GM12878 (cell line): Measurements from ENCODE around the gene MCF2L2. TPM values are rescaled to one million over a fixed set of nuclear protein-coding genes. Genes with fewer than 3 reads are reported as not detected.

Experiments used
- ATF7 ChIP-seq: fragments of 450-650 bp; IDR thresholded peaks from 2 replicates; pipeline ENCODE4 v1.6.1; 2016; ENCODE audit warnings: low read depth, mild to moderate bottlenecking
- CBX3 ChIP-seq: fragments of 200-600 bp; sonication (generic); IDR thresholded peaks from 2 replicates; pipeline ENCODE4 v1.6.1; 2016; ENCODE audit warnings: low read depth, borderline replicate concordance
- CREM ChIP-seq: IDR thresholded peaks from 2 replicates; pipeline ENCODE4 v1.6.1; 2014; ENCODE audit warnings: antibody characterized with exemption, low read depth
- ESRRA ChIP-seq: IDR thresholded peaks from 2 replicates; pipeline ENCODE4 v1.6.1; 2012; ENCODE audit warnings: mild to moderate bottlenecking, low read length, improper control_type of control experiment
- ETV6 ChIP-seq, 2 experiments: fragments of 450-650 bp in 1 of 2; IDR thresholded peaks in 1 of 2; conservative IDR thresholded peaks in 1 of 2; 2 replicates each; pipeline ENCODE4 v1.6.1; 2014; ENCODE audit warnings: antibody characterized with exemption in 1 of 2, borderline replicate concordance in 1 of 2, low read depth in 1 of 2, mild to moderate bottlenecking in 1 of 2, moderate library complexity in 1 of 2
- EZH2 ChIP-seq: IDR thresholded peaks from 2 replicates; pipeline ENCODE4 v1.6.1; 2012; ENCODE audit warnings: low read depth, mild to moderate bottlenecking, control low read depth, inconsistent platforms, low read length, borderline replicate concordance; ENCODE audit not compliant: control insufficient read depth
- HDAC2 ChIP-seq: fragments of 200-600 bp; sonication (generic); IDR thresholded peaks from 2 replicates; pipeline ENCODE4 v1.6.1; 2017
- HDAC6 ChIP-seq: fragments of 200-600 bp; sonication (generic); IDR thresholded peaks from one replicate; pipeline ENCODE4 v1.8.0; 2017; ENCODE audit warnings: antibody characterized with exemption; ENCODE audit not compliant: unreplicated experiment
- KLF5 ChIP-seq: fragments of 450-650 bp; IDR thresholded peaks from 2 replicates; pipeline ENCODE4 v1.6.1; 2014; ENCODE audit warnings: mild to moderate bottlenecking; ENCODE audit not compliant: partially characterized antibody
- MTA2 ChIP-seq: fragments of 450-650 bp; IDR thresholded peaks from 2 replicates; pipeline ENCODE4 v1.6.1; 2016; ENCODE audit warnings: low read depth, mild to moderate bottlenecking, moderate library complexity
- MTA3 ChIP-seq: IDR thresholded peaks from 2 replicates; pipeline ENCODE4 v1.6.1; 2012; ENCODE audit warnings: low read length, inconsistent platforms, borderline replicate concordance
- MXI1 ChIP-seq: fragments of 150-350 bp; IDR thresholded peaks from 2 replicates; pipeline ENCODE4 v1.6.1; 2011; ENCODE audit warnings: low read depth, mild to moderate bottlenecking, inconsistent platforms, low read length, improper control_type of control experiment
- POLR2A ChIP-seq: IDR thresholded peaks from 2 replicates; pipeline ENCODE4 v1.6.1; 2011; ENCODE audit warnings: low read depth, mild to moderate bottlenecking, low read length
- RELB ChIP-seq: fragments of 450-650 bp; IDR thresholded peaks from 2 replicates; pipeline ENCODE4 v1.6.1; 2017; ENCODE audit warnings: low read depth, mild to moderate bottlenecking, moderate library complexity
- SRF ChIP-seq, 2 experiments: IDR thresholded peaks; 2 replicates each; pipeline ENCODE4 v1.6.1; 2011; ENCODE audit warnings: low read depth in 2 of 2, low read length in 2 of 2, mild to moderate bottlenecking in 1 of 2, moderate library complexity in 1 of 2
- STAT3 ChIP-seq: IDR thresholded peaks from 2 replicates; pipeline ENCODE4 v1.6.1; 2011; ENCODE audit warnings: low read depth, low read length, improper control_type of control experiment
- ZNF622 ChIP-seq: fragments of 450-650 bp; IDR thresholded peaks from 2 replicates; pipeline ENCODE4 v1.6.1; 2017; ENCODE audit warnings: mild to moderate bottlenecking, inconsistent platforms
- polyA plus RNA-seq, 11 experiments: library from polyadenylated mRNA; depleted of rRNA in 4 of 11; unstranded in 6 of 11; stranded (reverse) in 5 of 11; fragments of >200 nt; fragmentation: Nextera tagmentation in 4 of 11; fragmentation: Illumina TruSeq in 1 of 11; extraction: Ambion mirVana in 4 of 11; extraction: Trizol in 1 of 11; gene quantifications; 1 replicate in 1 of 11; 2 replicates in 10 of 11; pipeline versions ENCODE4 v1.2.1 to v1.2.3, GENCODE V29; 2011 to 2016; ENCODE audit warnings: inconsistent platforms in 2 of 11, missing spikeins in 2 of 11, low read depth in 1 of 11
- total RNA-seq, 4 experiments: library from RNA; depleted of rRNA in 3 of 4; stranded (reverse); fragments of >200 nt in 3 of 4; fragmentation: Illumina TruSeq in 1 of 4; extraction: Trizol in 1 of 4; gene quantifications; 2 replicates each; pipeline versions ENCODE4 v1.2.1 to v1.2.3, GENCODE V29; 2013 to 2021
- TF ChIP-seq, protein P1 (sequence below): IDR thresholded peaks from 2 replicates; pipeline ENCODE4 v1.6.1; 2012; ENCODE audit warnings: mild to moderate bottlenecking, low read depth, low read length
- TF ChIP-seq, protein P2 (sequence below), 3 experiments: IDR thresholded peaks in 2 of 3; conservative IDR thresholded peaks in 1 of 3; 2 replicates each; pipeline ENCODE4 v1.5.1; 2011; ENCODE audit warnings: low read depth in 3 of 3, low read length in 3 of 3, mild to moderate bottlenecking in 3 of 3, control low read depth in 2 of 3, moderate library complexity in 2 of 3, inconsistent platforms in 1 of 3, mixed read lengths in 1 of 3; ENCODE audit not compliant: control insufficient read depth in 2 of 3, insufficient read depth in 1 of 3; ENCODE audit errors: extremely low read depth in 1 of 3
- TF ChIP-seq, protein P3 (sequence below): fragments of 450-650 bp; IDR thresholded peaks from 2 replicates; pipeline ENCODE4 v1.6.1; 2016; ENCODE audit warnings: mild to moderate bottlenecking
- TF ChIP-seq, protein P4 (sequence below): IDR thresholded peaks from 2 replicates; pipeline ENCODE4 v1.6.1; 2011; ENCODE audit warnings: mild to moderate bottlenecking, low read depth, low read length, moderate library complexity; ENCODE audit not compliant: insufficient replicate concordance

MCF2L2 gene
- total and polyA plus RNA-seq, 10 of the 15 experiments (the other 5 are each of a cell fraction or from before 2014, with no cell fraction given): 0.37 to 2.8 (median 1.4) TPM

DNA sequence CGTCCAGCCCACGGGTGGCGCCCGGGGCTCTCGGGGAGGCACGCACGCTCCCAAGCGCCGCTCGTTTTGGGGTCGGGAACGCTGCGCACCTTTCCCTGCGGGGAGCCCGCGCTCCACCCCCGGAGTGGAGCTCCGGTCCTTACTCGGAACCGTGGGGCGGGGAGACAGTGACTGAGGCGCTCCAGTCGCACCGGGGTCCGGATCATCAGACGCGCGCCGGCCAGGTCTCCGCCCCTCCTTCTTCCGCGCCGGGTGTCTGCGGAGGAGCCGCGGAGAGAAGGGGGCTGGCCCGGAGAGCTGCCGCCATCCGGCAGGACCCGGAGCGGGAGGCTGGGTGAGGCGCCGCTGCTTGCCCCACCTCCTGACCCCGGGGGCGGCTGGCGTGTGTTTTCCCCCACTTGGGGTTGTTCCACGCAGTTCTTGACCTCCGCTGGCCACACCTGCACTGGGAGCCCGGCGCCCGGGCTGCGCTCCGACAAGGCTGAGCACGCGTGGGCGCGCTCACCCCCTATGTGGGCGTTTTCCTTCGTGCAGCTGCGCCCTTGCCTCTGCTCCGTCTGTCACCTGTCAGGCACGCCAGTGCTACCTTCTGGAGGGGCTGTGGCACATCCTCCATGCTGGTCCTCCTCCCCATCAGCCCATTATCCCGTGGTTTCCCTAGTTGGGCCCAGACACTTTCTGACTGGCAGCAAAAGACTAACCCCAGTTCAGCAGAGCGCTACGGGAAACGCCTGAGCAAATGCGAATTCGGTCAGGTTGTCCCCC is at the start of gene MCF2L2 (continued):
- TF ChIP-seq, protein P1, sequence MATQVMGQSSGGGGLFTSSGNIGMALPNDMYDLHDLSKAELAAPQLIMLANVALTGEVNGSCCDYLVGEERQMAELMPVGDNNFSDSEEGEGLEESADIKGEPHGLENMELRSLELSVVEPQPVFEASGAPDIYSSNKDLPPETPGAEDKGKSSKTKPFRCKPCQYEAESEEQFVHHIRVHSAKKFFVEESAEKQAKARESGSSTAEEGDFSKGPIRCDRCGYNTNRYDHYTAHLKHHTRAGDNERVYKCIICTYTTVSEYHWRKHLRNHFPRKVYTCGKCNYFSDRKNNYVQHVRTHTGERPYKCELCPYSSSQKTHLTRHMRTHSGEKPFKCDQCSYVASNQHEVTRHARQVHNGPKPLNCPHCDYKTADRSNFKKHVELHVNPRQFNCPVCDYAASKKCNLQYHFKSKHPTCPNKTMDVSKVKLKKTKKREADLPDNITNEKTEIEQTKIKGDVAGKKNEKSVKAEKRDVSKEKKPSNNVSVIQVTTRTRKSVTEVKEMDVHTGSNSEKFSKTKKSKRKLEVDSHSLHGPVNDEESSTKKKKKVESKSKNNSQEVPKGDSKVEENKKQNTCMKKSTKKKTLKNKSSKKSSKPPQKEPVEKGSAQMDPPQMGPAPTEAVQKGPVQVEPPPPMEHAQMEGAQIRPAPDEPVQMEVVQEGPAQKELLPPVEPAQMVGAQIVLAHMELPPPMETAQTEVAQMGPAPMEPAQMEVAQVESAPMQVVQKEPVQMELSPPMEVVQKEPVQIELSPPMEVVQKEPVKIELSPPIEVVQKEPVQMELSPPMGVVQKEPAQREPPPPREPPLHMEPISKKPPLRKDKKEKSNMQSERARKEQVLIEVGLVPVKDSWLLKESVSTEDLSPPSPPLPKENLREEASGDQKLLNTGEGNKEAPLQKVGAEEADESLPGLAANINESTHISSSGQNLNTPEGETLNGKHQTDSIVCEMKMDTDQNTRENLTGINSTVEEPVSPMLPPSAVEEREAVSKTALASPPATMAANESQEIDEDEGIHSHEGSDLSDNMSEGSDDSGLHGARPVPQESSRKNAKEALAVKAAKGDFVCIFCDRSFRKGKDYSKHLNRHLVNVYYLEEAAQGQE: no peak
- TF ChIP-seq ETV6 (conservative IDR thresholded peaks at IDR 0.05 in 1 of 2, IDR thresholded peaks at IDR 0.05 in 1 of 2; ENCODE audit: borderline replicate concordance in 1 of 2, low read depth in 1 of 2): no peak
- no peak for TF ChIP-seq HDAC2
- no peak for TF ChIP-seq MTA2
- no peak for TF ChIP-seq ESRRA
- no peak for TF ChIP-seq KLF5
- peak; percentile 37 for TF ChIP-seq POLR2A
- TF ChIP-seq EZH2: no peak
- TF ChIP-seq ZNF622: no peak
- TF ChIP-seq, protein P2, sequence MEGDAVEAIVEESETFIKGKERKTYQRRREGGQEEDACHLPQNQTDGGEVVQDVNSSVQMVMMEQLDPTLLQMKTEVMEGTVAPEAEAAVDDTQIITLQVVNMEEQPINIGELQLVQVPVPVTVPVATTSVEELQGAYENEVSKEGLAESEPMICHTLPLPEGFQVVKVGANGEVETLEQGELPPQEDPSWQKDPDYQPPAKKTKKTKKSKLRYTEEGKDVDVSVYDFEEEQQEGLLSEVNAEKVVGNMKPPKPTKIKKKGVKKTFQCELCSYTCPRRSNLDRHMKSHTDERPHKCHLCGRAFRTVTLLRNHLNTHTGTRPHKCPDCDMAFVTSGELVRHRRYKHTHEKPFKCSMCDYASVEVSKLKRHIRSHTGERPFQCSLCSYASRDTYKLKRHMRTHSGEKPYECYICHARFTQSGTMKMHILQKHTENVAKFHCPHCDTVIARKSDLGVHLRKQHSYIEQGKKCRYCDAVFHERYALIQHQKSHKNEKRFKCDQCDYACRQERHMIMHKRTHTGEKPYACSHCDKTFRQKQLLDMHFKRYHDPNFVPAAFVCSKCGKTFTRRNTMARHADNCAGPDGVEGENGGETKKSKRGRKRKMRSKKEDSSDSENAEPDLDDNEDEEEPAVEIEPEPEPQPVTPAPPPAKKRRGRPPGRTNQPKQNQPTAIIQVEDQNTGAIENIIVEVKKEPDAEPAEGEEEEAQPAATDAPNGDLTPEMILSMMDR (IDR thresholded peaks at IDR 0.05 in 2 of 3, conservative IDR thresholded peaks at IDR 0.05 in 1 of 3; ENCODE audit: control insufficient read depth in 2 of 3, extremely low read depth in 1 of 3, insufficient read depth in 1 of 3, low read depth in 3 of 3, low read length in 3 of 3): no peak
- TF ChIP-seq ATF7: no peak
- no peak for TF ChIP-seq HDAC6
- no peak for TF ChIP-seq STAT3
- no peak for TF ChIP-seq MTA3
- TF ChIP-seq MXI1: no peak
- TF ChIP-seq CREM: peak; percentile 96
- TF ChIP-seq, protein P3, sequence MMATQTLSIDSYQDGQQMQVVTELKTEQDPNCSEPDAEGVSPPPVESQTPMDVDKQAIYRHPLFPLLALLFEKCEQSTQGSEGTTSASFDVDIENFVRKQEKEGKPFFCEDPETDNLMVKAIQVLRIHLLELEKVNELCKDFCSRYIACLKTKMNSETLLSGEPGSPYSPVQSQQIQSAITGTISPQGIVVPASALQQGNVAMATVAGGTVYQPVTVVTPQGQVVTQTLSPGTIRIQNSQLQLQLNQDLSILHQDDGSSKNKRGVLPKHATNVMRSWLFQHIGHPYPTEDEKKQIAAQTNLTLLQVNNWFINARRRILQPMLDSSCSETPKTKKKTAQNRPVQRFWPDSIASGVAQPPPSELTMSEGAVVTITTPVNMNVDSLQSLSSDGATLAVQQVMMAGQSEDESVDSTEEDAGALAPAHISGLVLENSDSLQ: no peak; the same call in 1 of the 2 replicates
- TF ChIP-seq, protein P4, sequence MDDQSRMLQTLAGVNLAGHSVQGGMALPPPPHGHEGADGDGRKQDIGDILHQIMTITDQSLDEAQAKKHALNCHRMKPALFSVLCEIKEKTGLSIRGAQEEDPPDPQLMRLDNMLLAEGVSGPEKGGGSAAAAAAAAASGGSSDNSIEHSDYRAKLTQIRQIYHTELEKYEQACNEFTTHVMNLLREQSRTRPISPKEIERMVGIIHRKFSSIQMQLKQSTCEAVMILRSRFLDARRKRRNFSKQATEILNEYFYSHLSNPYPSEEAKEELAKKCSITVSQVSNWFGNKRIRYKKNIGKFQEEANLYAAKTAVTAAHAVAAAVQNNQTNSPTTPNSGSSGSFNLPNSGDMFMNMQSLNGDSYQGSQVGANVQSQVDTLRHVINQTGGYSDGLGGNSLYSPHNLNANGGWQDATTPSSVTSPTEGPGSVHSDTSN: no peak
- 0 out of 2 replicates have a peak, but pooled peaks have one; percentile 11 for TF ChIP-seq RELB
- no peak for TF ChIP-seq CBX3
- peak in 1 of 2 experiments; percentile 67; a peak in 1 of 4 replicates for TF ChIP-seq SRF (IDR thresholded peaks at IDR 0.05; ENCODE audit: low read depth in 2 of 2, low read length in 2 of 2)
